ENCODE results near the gene BUB1.
"Not testable (repeated sequence)": the region's sequence is repeated elsewhere in the genome, so short reads cannot be mapped to it uniquely, and the experiment has no call there.

BUB1 gene

GRCh38 chr2:110653861-110654260, 24.0 kb downstream of the BUB1 start:
- no peak for DNase-seq

- no peak for DNase-seq
These were observed 27.5 kb downstream of the BUB1 start for GRCh38 chr2:110650346-110650745.

DNA sequence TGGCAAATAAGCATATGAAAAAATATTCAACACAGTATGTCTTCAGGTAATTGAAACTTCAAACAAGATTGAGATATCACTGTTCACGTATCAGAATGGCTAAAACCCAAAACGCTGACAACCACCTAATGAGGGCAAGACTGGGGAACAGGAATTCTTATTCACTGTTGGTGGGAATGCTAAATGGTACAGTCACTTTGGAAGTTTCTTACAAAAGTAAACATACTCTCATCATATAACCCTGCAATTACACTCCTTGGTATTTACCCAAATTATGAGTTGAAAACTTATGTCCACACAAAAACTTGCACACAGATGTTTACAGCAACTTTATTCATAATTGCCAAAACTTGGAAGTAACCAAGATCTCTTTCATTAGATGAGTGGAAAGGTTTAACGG, 30.1 kb downstream of the BUB1 start:
- DNase-seq = no peak

- no peak for DNase-seq
These were observed 32.2 kb downstream of the BUB1 start for GRCh38 chr2:110645616-110646015.

DNA sequence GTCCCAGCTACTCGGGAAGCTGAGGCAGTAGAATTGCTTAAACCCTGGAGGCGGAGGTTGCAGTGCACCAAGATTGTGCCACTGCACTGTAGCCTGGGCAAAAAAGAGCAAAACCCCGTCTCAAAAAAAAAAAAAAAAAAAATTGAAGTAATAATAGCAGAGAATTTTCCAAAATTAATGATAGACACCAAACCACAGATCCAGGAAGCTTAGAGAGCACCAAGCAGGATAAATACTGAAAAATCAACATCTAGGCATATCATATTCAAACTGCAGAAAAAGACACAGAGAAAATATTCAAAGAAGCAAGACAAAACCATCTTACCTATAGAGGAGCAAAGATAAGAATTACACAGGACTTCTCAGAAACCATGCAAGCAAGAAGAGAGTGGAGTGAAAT, 33.5 kb downstream of the BUB1 start:
- no peak for DNase-seq

- no peak for DNase-seq
These were observed 35.5 kb downstream of the BUB1 start for GRCh38 chr2:110642360-110642759.

- DNase-seq = no peak
These were observed 37.9 kb downstream of the BUB1 start for GRCh38 chr2:110639972-110640371.

DNA sequence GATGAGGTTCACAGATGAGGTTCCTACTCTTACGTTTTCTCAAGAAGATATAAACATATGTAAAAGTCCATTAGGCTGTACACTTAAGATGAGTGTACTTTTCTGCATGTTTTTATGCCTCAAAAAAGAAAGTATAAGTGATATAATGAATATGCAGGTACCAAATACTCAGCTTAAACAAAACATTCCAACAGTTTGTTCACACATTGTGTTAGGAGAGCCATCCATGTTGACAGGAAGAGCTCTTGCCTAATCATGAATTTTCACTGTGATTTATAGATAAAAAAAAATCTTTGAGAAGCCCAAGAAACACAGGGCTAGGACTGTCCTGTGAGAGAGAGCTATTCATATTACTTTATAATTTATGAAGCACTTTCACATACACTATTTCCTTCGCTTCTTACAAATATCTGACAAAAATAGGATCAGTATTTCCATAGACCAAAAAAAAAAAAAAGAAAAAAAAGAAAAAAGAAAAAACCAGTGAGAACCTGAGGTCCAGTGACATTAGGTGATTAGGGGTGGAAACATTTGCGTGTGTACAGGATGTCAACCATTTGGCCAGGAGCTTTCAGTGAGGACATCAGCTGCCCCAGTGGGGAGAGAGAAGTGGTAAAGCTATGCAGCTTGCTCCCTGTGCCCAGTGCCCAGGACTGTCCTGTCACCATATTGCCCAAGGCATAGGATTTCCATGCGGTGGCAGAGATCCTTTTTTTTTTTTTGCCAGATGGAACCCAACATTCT, 38.7 kb downstream of the BUB1 start:
- no peak for DNase-seq

DNA sequence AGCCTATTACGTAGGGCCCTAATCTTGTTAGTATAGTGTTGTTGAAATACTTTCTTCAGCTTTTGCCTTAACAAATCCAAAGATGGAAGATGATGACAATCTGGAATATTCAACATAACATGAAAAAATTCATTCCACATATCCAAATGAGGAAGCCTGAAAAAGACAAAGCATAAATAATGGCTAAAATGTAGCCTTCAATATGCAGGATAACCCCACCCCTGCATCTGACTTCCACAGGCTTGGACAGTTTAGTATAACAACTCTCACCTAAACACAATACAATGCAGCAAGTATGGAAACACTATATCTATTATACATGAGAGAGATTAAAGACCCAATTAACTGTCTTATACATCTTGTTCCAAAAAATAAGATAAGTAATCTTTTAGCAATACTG, 39.9 kb downstream of the BUB1 start:
- no peak for DNase-seq

DNA sequence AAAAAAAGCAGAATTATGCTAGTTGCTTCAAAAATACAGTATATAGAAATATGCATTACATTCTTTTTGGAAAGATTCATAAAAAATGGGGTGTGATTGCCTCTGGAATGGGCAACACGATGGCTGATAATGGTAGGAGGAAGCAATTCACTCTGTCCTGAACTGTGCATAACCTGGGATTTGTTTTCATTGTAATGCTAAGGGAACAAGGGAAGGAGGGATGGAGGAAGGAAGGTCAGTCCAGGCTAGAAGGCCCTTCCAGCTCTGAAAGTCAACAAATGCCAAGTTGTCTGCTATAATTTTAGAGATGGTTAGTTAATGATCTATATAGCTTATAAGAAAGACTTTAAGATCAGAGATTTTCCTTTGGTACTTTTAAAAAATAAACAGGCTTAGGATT, 40.8 kb downstream of the BUB1 start:
- DNase-seq = no peak

DNA sequence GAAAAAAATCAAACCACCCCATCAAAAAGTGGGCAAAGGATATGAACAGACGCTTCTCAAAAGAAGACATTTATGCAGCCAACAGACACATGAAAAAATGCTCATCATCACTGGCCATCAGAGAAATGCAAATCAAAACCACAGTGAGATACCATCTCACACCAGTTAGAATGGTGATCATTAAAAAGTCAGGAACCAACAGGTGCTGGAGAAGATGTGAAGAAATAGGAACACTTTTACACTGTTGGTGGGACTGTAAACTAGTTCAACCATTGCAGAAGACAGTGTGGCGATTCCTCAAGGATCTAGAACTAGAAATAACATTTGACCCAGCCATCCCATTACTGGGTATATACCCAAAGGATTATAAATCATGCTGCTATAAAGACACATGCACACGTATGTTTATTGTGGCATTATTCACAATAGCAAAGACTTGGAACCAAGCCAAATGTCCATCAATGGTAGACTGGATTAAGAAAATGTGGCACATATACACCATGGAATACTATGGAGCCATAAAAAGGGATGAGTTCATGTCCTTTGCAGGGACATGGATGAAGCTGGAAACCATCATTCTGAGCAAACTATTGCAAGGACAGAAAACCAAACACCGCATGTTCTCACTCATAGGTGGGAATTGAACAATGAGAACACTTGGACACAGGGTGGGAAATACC, 41.8 kb downstream of the BUB1 start:
- not testable (repeated sequence) for DNase-seq

GRCh38 chr2:110627348-110627747, 50.5 kb downstream of the BUB1 start:
- not testable (repeated sequence) for DNase-seq

DNA sequence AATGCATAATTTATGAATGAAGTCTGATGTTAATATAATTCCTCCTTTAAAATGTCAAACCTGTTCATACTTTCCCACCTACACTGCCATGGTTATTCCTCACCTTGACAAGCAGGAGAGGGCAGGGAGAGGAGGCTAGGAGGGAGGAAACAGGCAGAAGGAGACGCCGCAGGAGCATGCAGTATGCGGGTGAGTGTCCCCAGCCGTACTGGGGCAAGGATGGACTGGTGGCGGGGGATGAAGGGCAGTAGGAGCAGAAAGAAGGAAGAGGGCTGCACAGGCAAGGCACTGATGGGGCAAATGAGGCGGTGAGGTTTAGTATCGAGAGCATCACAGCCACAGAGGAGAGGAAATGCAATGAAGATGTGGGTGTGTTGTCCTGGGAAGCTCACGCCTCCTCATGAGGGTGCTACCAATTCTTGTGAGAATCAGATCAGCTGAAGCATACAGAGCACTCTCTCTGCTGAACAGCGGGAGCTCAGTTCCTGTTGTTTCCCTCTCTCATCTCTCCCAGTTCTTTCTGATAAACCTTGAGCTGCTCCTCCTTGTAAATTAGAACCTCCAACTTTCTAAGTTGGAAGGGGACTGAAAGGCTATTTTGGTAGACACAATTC, 58.4 kb downstream of the BUB1 start:
- not testable (repeated sequence) for DNase-seq

DNA sequence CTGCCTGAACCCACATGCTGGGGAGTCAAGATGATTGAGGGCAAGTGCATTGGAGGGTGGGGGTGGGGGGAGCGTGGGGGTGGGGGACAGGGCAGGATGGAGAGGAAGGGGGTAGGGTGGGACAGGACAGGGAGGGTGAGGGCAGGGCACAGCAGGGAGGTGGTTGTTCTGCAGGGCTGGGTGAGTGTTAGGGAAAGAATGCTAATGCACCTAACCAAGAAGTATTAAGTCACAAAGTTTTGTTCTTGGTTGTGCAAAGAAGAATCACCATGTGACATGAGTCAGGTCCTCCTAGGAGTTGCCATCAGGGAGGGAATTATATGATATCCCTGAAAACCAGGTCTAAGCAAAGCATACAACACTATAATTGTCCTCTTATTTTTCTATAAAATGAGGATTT, 63.9 kb downstream of the BUB1 start:
- not testable (repeated sequence) for DNase-seq

DNA sequence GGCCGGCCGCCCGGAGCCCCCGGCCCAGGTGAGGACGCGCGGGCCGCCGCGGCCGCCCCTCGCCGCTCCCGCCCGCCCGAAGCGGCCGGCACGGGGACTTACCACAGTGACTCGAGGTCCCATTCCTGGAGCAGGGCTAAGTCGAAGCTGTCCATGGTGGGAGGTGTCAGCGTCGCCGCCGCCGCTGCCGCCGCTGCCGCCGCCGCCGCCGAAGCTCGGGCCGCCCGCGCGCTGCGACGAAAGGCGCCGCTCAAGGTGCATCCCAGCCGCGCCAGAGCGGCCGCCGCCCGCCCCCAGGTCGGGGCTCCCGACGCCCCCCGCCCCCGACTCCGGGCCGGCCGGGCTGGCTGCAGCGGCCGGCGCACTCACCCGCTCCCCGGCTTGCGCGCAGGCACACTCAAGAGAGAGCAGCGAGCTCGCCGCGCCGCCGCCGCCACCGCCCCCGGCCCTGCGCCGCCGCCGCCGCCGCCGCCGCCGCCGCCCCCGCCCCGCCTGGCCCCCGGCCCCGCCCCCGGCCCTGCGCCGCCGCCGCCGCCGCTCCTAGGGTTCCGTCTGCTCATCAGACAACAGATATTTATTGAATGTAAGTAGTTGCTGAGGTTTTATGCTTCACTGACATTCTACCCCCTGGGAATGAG, 67.1 kb downstream of the BUB1 start:
- DNase-seq = not testable (repeated sequence)

DNA sequence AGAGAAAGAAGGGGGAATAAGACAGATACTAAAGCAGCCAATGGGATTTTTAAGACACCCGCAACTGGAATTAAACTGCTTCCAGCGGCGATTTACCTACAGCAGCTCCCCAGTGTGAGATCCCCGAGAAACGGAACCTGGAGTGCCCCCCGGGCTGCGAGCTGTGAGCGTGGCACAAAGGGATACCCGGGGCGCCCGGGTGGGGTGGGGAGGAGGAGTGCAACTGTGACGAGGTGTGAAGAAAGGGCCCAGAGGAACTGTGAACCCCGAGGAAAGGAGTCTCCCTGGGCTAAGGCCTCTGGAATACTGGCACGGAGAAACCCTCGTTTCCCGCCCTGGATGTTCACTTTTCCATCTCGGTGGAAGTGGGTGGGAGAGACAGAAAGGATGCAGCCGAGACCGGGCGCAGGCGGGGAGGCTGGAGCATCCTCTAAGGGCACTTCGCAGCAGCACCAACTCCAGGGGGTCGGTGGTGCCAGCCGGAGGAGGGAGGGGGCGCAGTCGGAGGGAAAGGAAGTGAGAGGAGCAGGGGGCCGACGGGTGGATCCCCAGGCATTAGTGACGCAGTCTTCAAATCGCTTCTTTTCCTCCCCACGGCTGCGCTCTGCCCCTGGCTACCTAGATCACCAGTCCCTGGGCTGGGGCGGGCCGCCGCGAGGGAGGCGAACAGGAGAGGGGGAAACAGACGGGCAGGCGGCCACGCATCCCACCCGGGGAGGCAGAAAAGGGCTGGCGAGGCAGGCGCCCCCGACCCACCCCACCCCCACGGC, 67.8 kb downstream of the BUB1 start:
- DNase-seq = not testable (repeated sequence)

- DNase-seq = not testable (repeated sequence)
These were observed 68.9 kb downstream of the BUB1 start for GRCh38 chr2:110608788-110609502.

DNA sequence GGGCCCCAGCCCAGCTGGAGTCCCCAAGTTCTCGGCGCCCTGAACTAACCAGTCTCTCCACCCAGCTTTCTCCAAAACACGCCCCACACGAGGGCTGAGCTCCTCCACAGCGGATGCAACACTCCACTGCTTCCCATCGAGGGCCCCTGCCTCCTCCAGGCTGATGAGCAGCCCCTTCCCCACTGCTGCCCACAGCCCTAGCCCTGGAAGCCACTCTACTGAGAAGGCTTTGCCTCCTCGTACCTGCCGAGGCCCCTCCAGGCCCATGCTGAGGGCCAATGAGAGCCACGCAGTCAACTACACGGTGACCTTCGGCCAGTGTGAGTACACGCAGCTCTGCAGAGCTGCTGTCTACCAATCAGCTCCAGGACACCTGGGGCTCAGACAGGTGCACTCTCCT, 72.8 kb downstream of the BUB1 start:
- DNase-seq = not testable (repeated sequence)

GRCh38 chr2:110603917-110604591, 73.8 kb downstream of the BUB1 start:
- not testable (repeated sequence) for DNase-seq

DNA sequence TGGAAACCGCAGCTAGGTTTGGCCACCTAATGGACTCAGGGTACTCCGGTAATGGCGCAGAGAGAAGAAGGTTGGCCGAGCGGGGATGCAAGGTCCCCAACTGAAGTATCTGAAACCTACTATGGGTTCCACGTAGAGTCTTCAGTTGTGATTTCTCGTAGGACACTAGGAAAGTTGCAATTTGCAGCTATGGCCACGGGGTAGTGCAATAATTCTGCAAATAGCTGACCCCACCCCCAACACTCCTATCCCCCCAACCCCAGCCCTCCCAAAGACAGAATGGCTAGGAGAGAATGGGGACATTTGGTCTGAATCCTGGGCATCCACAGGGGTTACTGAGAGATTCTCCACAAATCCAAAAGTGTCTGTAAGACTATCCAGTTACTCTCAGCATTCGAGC, 75.7 kb downstream of the BUB1 start:
- DNase-seq = not testable (repeated sequence)

GRCh38 chr2:110591973-110592372, 85.9 kb downstream of the BUB1 start:
- DNase-seq = not testable (repeated sequence)
